ENCODE results near the gene TRAPPC11.

Gene TRAPPC11

DNA sequence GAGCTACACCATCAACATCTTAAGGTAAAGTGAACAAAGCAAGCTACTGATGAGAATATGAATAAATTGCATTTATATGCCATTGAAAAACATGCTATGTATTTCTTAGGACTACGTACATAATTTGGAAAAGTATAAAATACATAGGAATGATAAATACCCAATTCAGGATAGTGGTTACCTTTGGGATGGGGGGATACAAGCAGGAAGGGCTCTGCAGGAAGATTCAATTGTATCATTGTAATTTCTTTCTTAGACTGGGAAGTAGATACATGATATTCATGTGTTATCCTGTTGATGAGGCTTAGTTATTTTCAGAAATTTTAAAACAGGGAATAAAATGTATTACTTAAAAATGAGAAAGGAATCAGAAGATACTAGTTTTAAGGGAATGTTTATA, 43.4 kb downstream of the TRAPPC11 start (continued):
- no peak for TF ChIP-seq CREB5 (CRISPR knock-in tag; IDR thresholded peaks at IDR 0.05; ENCODE audit: low read depth)

- ATAC-seq: no peak
These were observed 55.5 kb downstream of the TRAPPC11 start for GRCh38 chr4:183714626-183715025.

GRCh38 chr4:183716302-183716701, 57.2 kb downstream of the TRAPPC11 start:
- TF ChIP-seq RARB (CRISPR knock-in tag; IDR thresholded peaks at IDR 0.05) (no peak), ISL1 (CRISPR knock-in tag; IDR thresholded peaks at IDR 0.05) (no peak), ZFP30 (CRISPR knock-in tag; IDR thresholded peaks at IDR 0.05) (no peak), CSDC2 (CRISPR knock-in tag; IDR thresholded peaks at IDR 0.05) (no peak), OSR1 (CRISPR knock-in tag; IDR thresholded peaks at IDR 0.05) (no peak), ESRRG (CRISPR knock-in tag; IDR thresholded peaks at IDR 0.05) (no peak), ZFP3 (CRISPR knock-in tag; IDR thresholded peaks at IDR 0.05) (no peak), PATZ1 (CRISPR knock-in tag; IDR thresholded peaks at IDR 0.05; ENCODE audit: borderline replicate concordance) (no peak), TOX (CRISPR knock-in tag; IDR thresholded peaks at IDR 0.05; ENCODE audit: borderline replicate concordance) (no peak), BACH2 (CRISPR knock-in tag; IDR thresholded peaks at IDR 0.05; ENCODE audit: borderline replicate concordance) (no peak), TCF4 (CRISPR knock-in tag; IDR thresholded peaks at IDR 0.05; ENCODE audit: borderline replicate concordance) (no peak), ZNF8 (CRISPR knock-in tag; IDR thresholded peaks at IDR 0.05) (no peak), GLIS3 (CRISPR knock-in tag; IDR thresholded peaks at IDR 0.05) (no peak), ZNF565 (CRISPR knock-in tag; conservative IDR thresholded peaks at IDR 0.05; ENCODE audit: low read depth) (no peak)
- ATAC-seq: no peak

More at GRCh38 chr4:183714626-183715025, 55.5 kb downstream of the TRAPPC11 start:
- TF ChIP-seq SNAI2 (CRISPR knock-in tag; IDR thresholded peaks at IDR 0.05) (no peak), ESRRG (CRISPR knock-in tag; IDR thresholded peaks at IDR 0.05) (no peak), ZFP30 (CRISPR knock-in tag; IDR thresholded peaks at IDR 0.05) (no peak), TCF4 (CRISPR knock-in tag; IDR thresholded peaks at IDR 0.05; ENCODE audit: borderline replicate concordance) (no peak), ZC3H10 (CRISPR knock-in tag; IDR thresholded peaks at IDR 0.05) (no peak), CSDC2 (CRISPR knock-in tag; IDR thresholded peaks at IDR 0.05) (no peak), ZNF70 (CRISPR knock-in tag; IDR thresholded peaks at IDR 0.05) (no peak), PATZ1 (CRISPR knock-in tag; IDR thresholded peaks at IDR 0.05; ENCODE audit: borderline replicate concordance) (no peak), ZNF8 (CRISPR knock-in tag; IDR thresholded peaks at IDR 0.05) (no peak), RARB (CRISPR knock-in tag; IDR thresholded peaks at IDR 0.05) (no peak), GLIS3 (CRISPR knock-in tag; IDR thresholded peaks at IDR 0.05) (no peak)
- TF ChIP-seq, protein P1, sequence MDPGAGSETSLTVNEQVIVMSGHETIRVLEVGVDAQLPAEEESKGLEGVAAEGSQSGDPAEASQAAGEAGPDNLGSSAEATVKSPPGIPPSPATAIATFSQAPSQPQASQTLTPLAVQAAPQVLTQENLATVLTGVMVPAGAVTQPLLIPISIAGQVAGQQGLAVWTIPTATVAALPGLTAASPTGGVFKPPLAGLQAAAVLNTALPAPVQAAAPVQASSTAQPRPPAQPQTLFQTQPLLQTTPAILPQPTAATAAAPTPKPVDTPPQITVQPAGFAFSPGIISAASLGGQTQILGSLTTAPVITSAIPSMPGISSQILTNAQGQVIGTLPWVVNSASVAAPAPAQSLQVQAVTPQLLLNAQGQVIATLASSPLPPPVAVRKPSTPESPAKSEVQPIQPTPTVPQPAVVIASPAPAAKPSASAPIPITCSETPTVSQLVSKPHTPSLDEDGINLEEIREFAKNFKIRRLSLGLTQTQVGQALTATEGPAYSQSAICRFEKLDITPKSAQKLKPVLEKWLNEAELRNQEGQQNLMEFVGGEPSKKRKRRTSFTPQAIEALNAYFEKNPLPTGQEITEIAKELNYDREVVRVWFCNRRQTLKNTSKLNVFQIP (CRISPR knock-in tag; IDR thresholded peaks at IDR 0.05; ENCODE audit: borderline replicate concordance, low read depth): no peak

DNA sequence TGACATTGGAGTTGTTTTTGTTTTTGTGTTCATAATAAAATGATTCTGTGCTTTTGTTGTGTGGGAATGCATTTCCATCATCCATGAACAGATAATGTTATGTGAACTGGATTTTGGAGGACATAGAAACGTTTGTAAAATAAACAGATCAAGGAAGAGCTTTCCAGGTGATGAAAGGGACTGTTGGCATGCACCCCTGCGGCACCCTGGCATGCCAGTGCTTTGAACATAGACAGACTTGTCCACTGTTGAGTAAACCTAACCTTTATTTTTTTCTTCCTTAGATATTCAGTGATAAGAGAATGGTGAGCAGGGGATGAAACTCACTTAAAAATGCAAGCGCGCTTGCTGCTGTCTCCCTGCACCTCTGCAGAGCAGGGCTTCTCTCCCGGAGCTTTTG, 59.8 kb downstream of the TRAPPC11 start:
- TF ChIP-seq OSR1 (CRISPR knock-in tag; IDR thresholded peaks at IDR 0.05): no peak
- TF ChIP-seq PATZ1 (CRISPR knock-in tag; IDR thresholded peaks at IDR 0.05; ENCODE audit: borderline replicate concordance): no peak
- no peak for TF ChIP-seq ZC3H10 (CRISPR knock-in tag; IDR thresholded peaks at IDR 0.05)
- TF ChIP-seq, protein P2, sequence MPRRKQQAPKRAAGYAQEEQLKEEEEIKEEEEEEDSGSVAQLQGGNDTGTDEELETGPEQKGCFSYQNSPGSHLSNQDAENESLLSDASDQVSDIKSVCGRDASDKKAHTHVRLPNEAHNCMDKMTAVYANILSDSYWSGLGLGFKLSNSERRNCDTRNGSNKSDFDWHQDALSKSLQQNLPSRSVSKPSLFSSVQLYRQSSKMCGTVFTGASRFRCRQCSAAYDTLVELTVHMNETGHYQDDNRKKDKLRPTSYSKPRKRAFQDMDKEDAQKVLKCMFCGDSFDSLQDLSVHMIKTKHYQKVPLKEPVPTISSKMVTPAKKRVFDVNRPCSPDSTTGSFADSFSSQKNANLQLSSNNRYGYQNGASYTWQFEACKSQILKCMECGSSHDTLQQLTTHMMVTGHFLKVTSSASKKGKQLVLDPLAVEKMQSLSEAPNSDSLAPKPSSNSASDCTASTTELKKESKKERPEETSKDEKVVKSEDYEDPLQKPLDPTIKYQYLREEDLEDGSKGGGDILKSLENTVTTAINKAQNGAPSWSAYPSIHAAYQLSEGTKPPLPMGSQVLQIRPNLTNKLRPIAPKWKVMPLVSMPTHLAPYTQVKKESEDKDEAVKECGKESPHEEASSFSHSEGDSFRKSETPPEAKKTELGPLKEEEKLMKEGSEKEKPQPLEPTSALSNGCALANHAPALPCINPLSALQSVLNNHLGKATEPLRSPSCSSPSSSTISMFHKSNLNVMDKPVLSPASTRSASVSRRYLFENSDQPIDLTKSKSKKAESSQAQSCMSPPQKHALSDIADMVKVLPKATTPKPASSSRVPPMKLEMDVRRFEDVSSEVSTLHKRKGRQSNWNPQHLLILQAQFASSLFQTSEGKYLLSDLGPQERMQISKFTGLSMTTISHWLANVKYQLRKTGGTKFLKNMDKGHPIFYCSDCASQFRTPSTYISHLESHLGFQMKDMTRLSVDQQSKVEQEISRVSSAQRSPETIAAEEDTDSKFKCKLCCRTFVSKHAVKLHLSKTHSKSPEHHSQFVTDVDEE (CRISPR knock-in tag; IDR thresholded peaks at IDR 0.05): no peak
- no peak for TF ChIP-seq TOX (CRISPR knock-in tag; IDR thresholded peaks at IDR 0.05; ENCODE audit: borderline replicate concordance)
- no peak for TF ChIP-seq ARNTL (CRISPR knock-in tag; IDR thresholded peaks at IDR 0.05; ENCODE audit: borderline replicate concordance, low read depth)
- TF ChIP-seq PPARA (CRISPR knock-in tag; IDR thresholded peaks at IDR 0.05; ENCODE audit: borderline replicate concordance): no peak
- no peak for TF ChIP-seq GLIS3 (CRISPR knock-in tag; IDR thresholded peaks at IDR 0.05)
- no peak for TF ChIP-seq ZNF70 (CRISPR knock-in tag; IDR thresholded peaks at IDR 0.05)
- ATAC-seq: no peak

Measured in SK-N-SH treated with all-trans-retinoic acid at 6 μM for 48 hours (cell line).